ENCODE measurements around the gene CHEK2.

DNA sequence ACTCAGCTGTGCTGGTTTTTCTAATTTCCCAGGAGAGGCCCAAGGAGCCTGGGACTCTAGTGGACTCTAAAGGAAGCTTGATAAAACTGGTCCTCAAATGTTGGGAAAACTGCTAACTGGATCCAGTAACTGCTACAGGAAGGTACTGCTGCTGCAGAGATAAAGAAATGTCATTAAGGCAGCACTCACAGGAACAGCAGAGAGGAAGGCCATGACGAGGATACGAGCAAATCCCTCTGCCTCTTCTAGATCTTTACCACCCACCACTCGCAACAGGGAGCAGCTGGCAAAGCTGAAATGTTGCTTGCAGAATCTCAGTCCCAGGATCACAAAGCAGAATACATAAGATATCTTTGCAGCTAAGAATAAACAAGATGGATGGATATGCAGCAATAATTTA, 85.4 kb downstream of the CHEK2 start:
- TF ChIP-seq, protein P1, sequence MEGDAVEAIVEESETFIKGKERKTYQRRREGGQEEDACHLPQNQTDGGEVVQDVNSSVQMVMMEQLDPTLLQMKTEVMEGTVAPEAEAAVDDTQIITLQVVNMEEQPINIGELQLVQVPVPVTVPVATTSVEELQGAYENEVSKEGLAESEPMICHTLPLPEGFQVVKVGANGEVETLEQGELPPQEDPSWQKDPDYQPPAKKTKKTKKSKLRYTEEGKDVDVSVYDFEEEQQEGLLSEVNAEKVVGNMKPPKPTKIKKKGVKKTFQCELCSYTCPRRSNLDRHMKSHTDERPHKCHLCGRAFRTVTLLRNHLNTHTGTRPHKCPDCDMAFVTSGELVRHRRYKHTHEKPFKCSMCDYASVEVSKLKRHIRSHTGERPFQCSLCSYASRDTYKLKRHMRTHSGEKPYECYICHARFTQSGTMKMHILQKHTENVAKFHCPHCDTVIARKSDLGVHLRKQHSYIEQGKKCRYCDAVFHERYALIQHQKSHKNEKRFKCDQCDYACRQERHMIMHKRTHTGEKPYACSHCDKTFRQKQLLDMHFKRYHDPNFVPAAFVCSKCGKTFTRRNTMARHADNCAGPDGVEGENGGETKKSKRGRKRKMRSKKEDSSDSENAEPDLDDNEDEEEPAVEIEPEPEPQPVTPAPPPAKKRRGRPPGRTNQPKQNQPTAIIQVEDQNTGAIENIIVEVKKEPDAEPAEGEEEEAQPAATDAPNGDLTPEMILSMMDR (IDR thresholded peaks at IDR 0.05), result no peak
- TF ChIP-seq POLR2A (IDR thresholded peaks at IDR 0.05), result no peak

All from right lobe of liver (tissue), 4 donors.